NT2/D1 (cell line): ENCODE measurements around the gene CYP11A1.

Experiments used
- SUZ12 ChIP-seq: IDR thresholded peaks from 2 replicates; pipeline ENCODE4 v1.6.1; 2011; ENCODE audit not compliant: insufficient read length, insufficient read depth; ENCODE audit errors: extremely low read depth
- YY1 ChIP-seq: IDR thresholded peaks from 2 replicates; pipeline ENCODE4 v1.6.1; 2011; ENCODE audit not compliant: insufficient read length, insufficient read depth

GRCh38 chr15:74376226-74376625, 8.8 kb upstream of the CYP11A1 start:
- no peak for TF ChIP-seq YY1
- TF ChIP-seq SUZ12: no peak
